ENCODE data around the gene LGALS3BP. TPM values are rescaled to one million over a fixed set of nuclear protein-coding genes. Genes with fewer than 3 reads are reported as not detected.
A peak's percentile ranks its signal among the peaks of the same experiment; 100 is the strongest.

The LGALS3BP gene
- total and polyA plus RNA-seq, 2 of the 13 experiments (the other 11 are each of a cell fraction or from before 2014, with no cell fraction given) = 137 to 332 TPM

DNA sequence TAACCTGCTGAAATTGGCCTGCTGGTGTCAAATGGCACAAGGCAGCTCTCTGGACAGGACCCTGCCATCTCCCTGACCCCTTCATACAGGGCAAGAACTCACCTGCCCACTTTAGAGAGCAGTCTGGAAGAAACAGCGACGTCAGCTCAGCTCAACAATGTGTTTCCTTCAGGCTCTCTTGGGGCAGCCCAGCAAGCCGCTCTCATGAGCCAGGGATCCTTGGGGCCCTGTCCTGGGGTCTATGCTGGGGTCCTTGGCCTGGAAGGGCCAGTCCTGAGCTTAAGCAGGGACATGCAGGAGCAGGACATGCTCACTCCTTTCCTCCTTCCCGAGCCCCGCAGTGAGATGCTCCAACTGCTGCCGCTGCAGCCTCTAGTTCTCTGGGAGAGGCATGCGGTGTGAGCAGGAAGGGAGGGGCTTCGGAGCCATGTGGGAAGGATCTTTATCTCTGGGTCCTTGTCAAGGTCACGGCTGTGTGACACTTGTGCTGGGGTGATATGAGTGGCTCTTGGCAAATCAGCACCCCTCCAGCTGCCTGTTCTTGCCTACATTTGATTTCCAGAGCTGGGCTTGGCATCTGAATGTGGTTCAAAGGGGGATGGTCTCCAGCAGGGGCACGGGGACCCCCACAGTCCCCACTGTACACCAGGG is 47.7 kb upstream of the LGALS3BP start (continued):
- TF ChIP-seq, protein P1, sequence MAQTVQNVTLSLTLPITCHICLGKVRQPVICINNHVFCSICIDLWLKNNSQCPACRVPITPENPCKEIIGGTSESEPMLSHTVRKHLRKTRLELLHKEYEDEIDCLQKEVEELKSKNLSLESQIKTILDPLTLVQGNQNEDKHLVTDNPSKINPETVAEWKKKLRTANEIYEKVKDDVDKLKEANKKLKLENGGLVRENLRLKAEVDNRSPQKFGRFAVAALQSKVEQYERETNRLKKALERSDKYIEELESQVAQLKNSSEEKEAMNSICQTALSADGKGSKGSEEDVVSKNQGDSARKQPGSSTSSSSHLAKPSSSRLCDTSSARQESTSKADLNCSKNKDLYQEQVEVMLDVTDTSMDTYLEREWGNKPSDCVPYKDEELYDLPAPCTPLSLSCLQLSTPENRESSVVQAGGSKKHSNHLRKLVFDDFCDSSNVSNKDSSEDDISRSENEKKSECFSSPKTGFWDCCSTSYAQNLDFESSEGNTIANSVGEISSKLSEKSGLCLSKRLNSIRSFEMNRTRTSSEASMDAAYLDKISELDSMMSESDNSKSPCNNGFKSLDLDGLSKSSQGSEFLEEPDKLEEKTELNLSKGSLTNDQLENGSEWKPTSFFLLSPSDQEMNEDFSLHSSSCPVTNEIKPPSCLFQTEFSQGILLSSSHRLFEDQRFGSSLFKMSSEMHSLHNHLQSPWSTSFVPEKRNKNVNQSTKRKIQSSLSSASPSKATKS (CRISPR knock-in tag; IDR thresholded peaks at IDR 0.05) = no peak
- TF ChIP-seq TSC22D2 (CRISPR knock-in tag; IDR thresholded peaks at IDR 0.05; ENCODE audit: borderline replicate concordance) = no peak; the same call in 1 of the 2 replicates
- no peak for TF ChIP-seq ZNF546 (CRISPR knock-in tag; conservative IDR thresholded peaks at IDR 0.05)
- peak; percentile 74; the same call in 1 of the 2 replicates for TF ChIP-seq ZNF614 (CRISPR knock-in tag; IDR thresholded peaks at IDR 0.05; ENCODE audit: borderline replicate concordance)
- TF ChIP-seq SRSF4 (IDR thresholded peaks at IDR 0.05; ENCODE audit: low read depth, low read length, poor library complexity, severe bottlenecking) = no peak
- peak; percentile 54; the same call in 1 of the 2 replicates for TF ChIP-seq BORCS8-MEF2B (CRISPR knock-in tag; IDR thresholded peaks at IDR 0.05)
- TF ChIP-seq SP140L (CRISPR knock-in tag; IDR thresholded peaks at IDR 0.05; ENCODE audit: borderline replicate concordance) = peak; percentile 80; the same call in 1 of the 2 replicates
- TF ChIP-seq, protein P2, sequence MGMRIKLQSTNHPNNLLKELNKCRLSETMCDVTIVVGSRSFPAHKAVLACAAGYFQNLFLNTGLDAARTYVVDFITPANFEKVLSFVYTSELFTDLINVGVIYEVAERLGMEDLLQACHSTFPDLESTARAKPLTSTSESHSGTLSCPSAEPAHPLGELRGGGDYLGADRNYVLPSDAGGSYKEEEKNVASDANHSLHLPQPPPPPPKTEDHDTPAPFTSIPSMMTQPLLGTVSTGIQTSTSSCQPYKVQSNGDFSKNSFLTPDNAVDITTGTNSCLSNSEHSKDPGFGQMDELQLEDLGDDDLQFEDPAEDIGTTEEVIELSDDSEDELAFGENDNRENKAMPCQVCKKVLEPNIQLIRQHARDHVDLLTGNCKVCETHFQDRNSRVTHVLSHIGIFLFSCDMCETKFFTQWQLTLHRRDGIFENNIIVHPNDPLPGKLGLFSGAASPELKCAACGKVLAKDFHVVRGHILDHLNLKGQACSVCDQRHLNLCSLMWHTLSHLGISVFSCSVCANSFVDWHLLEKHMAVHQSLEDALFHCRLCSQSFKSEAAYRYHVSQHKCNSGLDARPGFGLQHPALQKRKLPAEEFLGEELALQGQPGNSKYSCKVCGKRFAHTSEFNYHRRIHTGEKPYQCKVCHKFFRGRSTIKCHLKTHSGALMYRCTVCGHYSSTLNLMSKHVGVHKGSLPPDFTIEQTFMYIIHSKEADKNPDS (CRISPR knock-in tag; IDR thresholded peaks at IDR 0.05) = no peak; the same call in 1 of the 2 replicates
- no peak for TF ChIP-seq ZNF101 (CRISPR knock-in tag; IDR thresholded peaks at IDR 0.05; ENCODE audit: borderline replicate concordance, low read depth)
- TF ChIP-seq ZNF510 (CRISPR knock-in tag; IDR thresholded peaks at IDR 0.05; ENCODE audit: low read depth) = no peak
- no peak for TF ChIP-seq BRD4 (CRISPR knock-in tag; IDR thresholded peaks at IDR 0.05)
- TF ChIP-seq, protein P3, sequence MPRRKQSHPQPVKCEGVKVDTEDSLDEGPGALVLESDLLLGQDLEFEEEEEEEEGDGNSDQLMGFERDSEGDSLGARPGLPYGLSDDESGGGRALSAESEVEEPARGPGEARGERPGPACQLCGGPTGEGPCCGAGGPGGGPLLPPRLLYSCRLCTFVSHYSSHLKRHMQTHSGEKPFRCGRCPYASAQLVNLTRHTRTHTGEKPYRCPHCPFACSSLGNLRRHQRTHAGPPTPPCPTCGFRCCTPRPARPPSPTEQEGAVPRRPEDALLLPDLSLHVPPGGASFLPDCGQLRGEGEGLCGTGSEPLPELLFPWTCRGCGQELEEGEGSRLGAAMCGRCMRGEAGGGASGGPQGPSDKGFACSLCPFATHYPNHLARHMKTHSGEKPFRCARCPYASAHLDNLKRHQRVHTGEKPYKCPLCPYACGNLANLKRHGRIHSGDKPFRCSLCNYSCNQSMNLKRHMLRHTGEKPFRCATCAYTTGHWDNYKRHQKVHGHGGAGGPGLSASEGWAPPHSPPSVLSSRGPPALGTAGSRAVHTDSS (CRISPR knock-in tag; conservative IDR thresholded peaks at IDR 0.05) = no peak
- TF ChIP-seq LCORL (IDR thresholded peaks at IDR 0.05) = no peak
- no peak for TF ChIP-seq LCORL (CRISPR knock-in tag; IDR thresholded peaks at IDR 0.05)
- no peak for TF ChIP-seq ZNF326 (CRISPR knock-in tag; IDR thresholded peaks at IDR 0.05; ENCODE audit: borderline replicate concordance)
- TF ChIP-seq, protein P4, sequence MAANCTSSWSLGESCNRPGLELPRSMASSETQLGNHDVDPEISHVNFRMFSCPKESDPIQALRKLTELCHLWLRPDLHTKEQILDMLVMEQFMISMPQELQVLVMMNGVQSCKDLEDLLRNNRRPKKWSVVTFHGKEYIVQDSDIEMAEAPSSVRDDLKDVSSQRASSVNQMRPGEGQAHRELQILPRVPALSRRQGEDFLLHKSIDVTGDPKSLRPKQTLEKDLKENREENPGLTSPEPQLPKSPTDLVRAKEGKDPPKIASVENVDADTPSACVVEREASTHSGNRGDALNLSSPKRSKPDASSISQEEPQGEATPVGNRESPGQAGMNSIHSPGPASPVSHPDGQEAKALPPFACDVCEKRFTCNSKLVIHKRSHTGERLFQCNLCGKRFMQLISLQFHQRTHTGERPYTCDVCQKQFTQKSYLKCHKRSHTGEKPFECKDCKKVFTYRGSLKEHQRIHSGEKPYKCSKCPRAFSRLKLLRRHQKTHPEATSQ (CRISPR knock-in tag; IDR thresholded peaks at IDR 0.05; ENCODE audit: borderline replicate concordance) = no peak
- TF ChIP-seq ZNF124 (CRISPR knock-in tag; IDR thresholded peaks at IDR 0.05) = no peak
- no peak for TF ChIP-seq ZNF552 (CRISPR knock-in tag; IDR thresholded peaks at IDR 0.05; ENCODE audit: borderline replicate concordance)
- TF ChIP-seq ZNF496 (CRISPR knock-in tag; IDR thresholded peaks at IDR 0.05; ENCODE audit: insufficient replicate concordance) = no peak
- TF ChIP-seq, protein P5, sequence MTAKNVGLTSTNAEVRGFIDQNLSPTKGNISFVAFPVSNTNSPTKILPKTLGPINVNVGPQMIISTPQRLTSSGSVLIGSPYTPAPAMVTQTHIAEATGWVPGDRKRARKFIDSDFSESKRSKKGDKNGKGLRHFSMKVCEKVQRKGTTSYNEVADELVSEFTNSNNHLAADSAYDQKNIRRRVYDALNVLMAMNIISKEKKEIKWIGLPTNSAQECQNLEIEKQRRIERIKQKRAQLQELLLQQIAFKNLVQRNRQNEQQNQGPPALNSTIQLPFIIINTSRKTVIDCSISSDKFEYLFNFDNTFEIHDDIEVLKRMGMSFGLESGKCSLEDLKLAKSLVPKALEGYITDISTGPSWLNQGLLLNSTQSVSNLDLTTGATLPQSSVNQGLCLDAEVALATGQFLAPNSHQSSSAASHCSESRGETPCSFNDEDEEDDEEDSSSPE (CRISPR knock-in tag; IDR thresholded peaks at IDR 0.05) = no peak
- TF ChIP-seq ZNF44 (CRISPR knock-in tag; IDR thresholded peaks at IDR 0.05) = peak; percentile 11; the same call in 1 of the 2 replicates

Measured in HepG2 (cell line).